GM12878 (cell line): ENCODE results near the gene TADA3. TPM values are rescaled to one million over a fixed set of nuclear protein-coding genes. Genes with fewer than 3 reads are reported as not detected.

Source experiments
- ATAC-seq: fragments of 200-7000 bp; cut with Tn5 transposase; 3 replicates; pipeline ENCODE4 v1.9.1; 2020; ENCODE audit warnings: mild to moderate bottlenecking, moderate library complexity
- BruUV-seq: library from RNA; stranded (reverse); fragments of 400-500 nt; replicated peaks from 2 replicates; lab custom pipeline; 2021; lab: Mats Ljungman, UMichigan
- CTCF ChIA-PET: fragments of 300-600 bp; sonication (Branson Sonifier 250); formaldehyde crosslinking; extraction: SDS; loops from one replicate; lab custom pipeline; 2021; ENCODE audit warnings: inconsistent platforms; lab: Yijun Ruan, JAX
- POLR2A ChIA-PET: fragments of 350-600 bp; formaldehyde crosslinking; extraction: SDS; loops from one replicate; lab custom pipeline; 2021; ENCODE audit warnings: inconsistent platforms; lab: Charles Lee
- RAD21 ChIA-PET: fragments of 300-600 bp; sonication (Branson Sonifier 250); formaldehyde crosslinking; loops from one replicate; lab custom pipeline; 2023; ENCODE audit warnings: antibody characterized with exemption; ENCODE audit not compliant: unreplicated experiment; lab: Charles Lee
- SMC1A ChIA-PET: fragments of 300-600 bp; sonication (Branson Sonifier 250); formaldehyde crosslinking; loops from one replicate; lab custom pipeline; 2023; ENCODE audit not compliant: unreplicated experiment, uncharacterized antibody; lab: Charles Lee
- DNase-seq: peaks from one replicate; pipeline ENCODE4 v3.0.0-alpha.2; 2011; ENCODE audit warnings: low read depth, low spot score
- FAIRE-seq: peaks from 3 replicates; lab custom pipeline; 2011; peaks lifted over from hg19 to GRCh38; lab: Jason Lieb, UNC
- H2AFZ ChIP-seq: 2 replicates; pipeline ENCODE4 v1.6.0; 2011; ENCODE audit warnings: low read depth, low read length, control low read depth; ENCODE audit not compliant: control insufficient read depth
- H3K27ac ChIP-seq: 2 replicates; pipeline ENCODE4 v1.5.1; 2011; ENCODE audit warnings: control low read depth; ENCODE audit not compliant: control insufficient read depth, insufficient read depth
- H3K27me3 ChIP-seq, 2 experiments: replicated peaks in 1 of 2; 2 replicates each; pipeline versions ENCODE4 v1.6.0 to v1.6.1; 2011; ENCODE audit warnings: low read length in 1 of 2; ENCODE audit not compliant: control insufficient read depth in 2 of 2, insufficient read depth in 2 of 2
- H3K36me3 ChIP-seq, 2 experiments: 2 replicates each; pipeline ENCODE4 v1.5.1; 2011; ENCODE audit warnings: low read length in 1 of 2; ENCODE audit not compliant: control insufficient read depth in 2 of 2, insufficient read depth in 2 of 2
- H3K4me1 ChIP-seq: 2 replicates; pipeline ENCODE4 v1.6.1; 2011; ENCODE audit warnings: mild to moderate bottlenecking, low read length, moderate library complexity, mixed read lengths; ENCODE audit not compliant: control insufficient read depth, insufficient read depth
- H3K4me2 ChIP-seq: 2 replicates; pipeline ENCODE4 v1.6.0; 2011; ENCODE audit warnings: control low read depth; ENCODE audit not compliant: control insufficient read depth, insufficient read depth
- H3K4me3 ChIP-seq: fragments of 200-600 bp; sonication (generic); 2 replicates; pipeline ENCODE4 v1.5.1; 2016
- H3K79me2 ChIP-seq: 2 replicates; pipeline ENCODE4 v1.6.0; 2011; ENCODE audit warnings: low read length; ENCODE audit not compliant: control insufficient read depth, insufficient read depth
- H3K9ac ChIP-seq: 2 replicates; pipeline ENCODE4 v1.8.0; 2011; ENCODE audit warnings: low read length, control low read depth, mixed read lengths; ENCODE audit not compliant: control insufficient read depth, insufficient read depth
- H3K9me3 ChIP-seq: replicated peaks from 3 replicates; pipeline ENCODE4 v1.5.1; 2011; ENCODE audit warnings: mild to moderate bottlenecking, low read length; ENCODE audit not compliant: control insufficient read depth, insufficient read depth
- H4K20me1 ChIP-seq: 2 replicates; pipeline ENCODE4 v1.6.0; 2011; ENCODE audit not compliant: control insufficient read depth, insufficient read depth
- BCL11A ChIP-seq: IDR thresholded peaks from 2 replicates; pipeline ENCODE4 v1.6.1; 2011; ENCODE audit warnings: low read depth, low read length
- BCL3 ChIP-seq: IDR thresholded peaks from 2 replicates; pipeline ENCODE4 v1.6.1; 2011; ENCODE audit warnings: borderline replicate concordance, low read depth, mild to moderate bottlenecking, moderate library complexity, low read length; ENCODE audit not compliant: insufficient read depth, poor library complexity, severe bottlenecking
- DPF2 ChIP-seq: fragments of 450-650 bp; IDR thresholded peaks from 2 replicates; pipeline ENCODE4 v1.6.1; 2017; ENCODE audit warnings: mild to moderate bottlenecking
- GATAD2B ChIP-seq: fragments of 450-650 bp; conservative IDR thresholded peaks from 2 replicates; pipeline ENCODE4 v1.6.1; 2017; ENCODE audit warnings: low read depth, mild to moderate bottlenecking, moderate library complexity
- HSF1 ChIP-seq: fragments of 150-350 bp; IDR thresholded peaks from 2 replicates; pipeline ENCODE4 v1.6.1; 2014; ENCODE audit warnings: mild to moderate bottlenecking, low read depth, low read length
- JUNB ChIP-seq: IDR thresholded peaks from 2 replicates; pipeline ENCODE4 v1.6.1; 2016; ENCODE audit warnings: antibody characterized with exemption, mild to moderate bottlenecking
- MLLT1 ChIP-seq: fragments of 450-650 bp; IDR thresholded peaks from 2 replicates; pipeline ENCODE4 v1.6.1; 2016; ENCODE audit warnings: mild to moderate bottlenecking
- NRF1 ChIP-seq: conservative IDR thresholded peaks from 2 replicates; pipeline ENCODE4 v1.6.1; 2011; ENCODE audit warnings: mild to moderate bottlenecking, low read depth, low read length, improper control_type of control experiment
- PBX3 ChIP-seq: IDR thresholded peaks from 2 replicates; pipeline ENCODE4 v1.6.1; 2011; ENCODE audit warnings: mild to moderate bottlenecking, low read depth, low read length, moderate library complexity; ENCODE audit not compliant: insufficient replicate concordance
- POU2F2 ChIP-seq: IDR thresholded peaks from 3 replicates; pipeline ENCODE4 v1.6.1; 2011; ENCODE audit warnings: low read depth, mild to moderate bottlenecking, low read length, borderline replicate concordance
- RAD21 ChIP-seq: IDR thresholded peaks from 2 replicates; pipeline ENCODE4 v1.6.1; 2011; ENCODE audit warnings: mild to moderate bottlenecking, low read depth, low read length, moderate library complexity; ENCODE audit not compliant: insufficient read depth
- RCOR1 ChIP-seq: conservative IDR thresholded peaks from 2 replicates; pipeline ENCODE4 v1.6.1; 2012; ENCODE audit warnings: low read depth, low read length, improper control_type of control experiment
- SIN3A ChIP-seq: IDR thresholded peaks from 2 replicates; pipeline ENCODE4 v1.6.1; 2012; ENCODE audit warnings: low read depth, low read length, improper control_type of control experiment
- SRF ChIP-seq, 2 experiments: IDR thresholded peaks; 2 replicates each; pipeline ENCODE4 v1.6.1; 2011; ENCODE audit warnings: low read depth in 2 of 2, low read length in 2 of 2, mild to moderate bottlenecking in 1 of 2, moderate library complexity in 1 of 2
- ZSCAN29 ChIP-seq: fragments of 450-650 bp; IDR thresholded peaks from 2 replicates; pipeline ENCODE4 v1.6.1; 2017; ENCODE audit warnings: mild to moderate bottlenecking, moderate library complexity
- WGBS: methylation state at CpG from one replicate; pipeline ENCODE4 v1.1.6; 2016; ENCODE audit warnings: low lambda C conversion rate; ENCODE audit not compliant: insufficient replicate concordance, insufficient coverage; ENCODE audit errors: missing lambda C conversion rate; 5-methylcytosine and 5-hydroxymethylcytosine counted together
- in situ Hi-C: fragments of 300-500 bp; cut with MboI; formaldehyde crosslinking; loops from 9 replicates; pipeline ENCODE4 v1.14.3; 2018; ENCODE audit warnings: mixed read lengths
- intact Hi-C: fragments of 100-400 bp; cut with micrococcal nuclease; formaldehyde crosslinking; loops from one replicate; pipeline ENCODE4 v1.14.2; 2022; ENCODE audit not compliant: unreplicated experiment
- polyA plus RNA-seq, 11 experiments: library from polyadenylated mRNA; depleted of rRNA in 4 of 11; unstranded in 6 of 11; stranded (reverse) in 5 of 11; fragments of >200 nt; fragmentation: Nextera tagmentation in 4 of 11; fragmentation: Illumina TruSeq in 1 of 11; extraction: Ambion mirVana in 4 of 11; extraction: Trizol in 1 of 11; gene quantifications; 1 replicate in 1 of 11; 2 replicates in 10 of 11; pipeline versions ENCODE4 v1.2.1 to v1.2.3, GENCODE V29; 2011 to 2016; ENCODE audit warnings: inconsistent platforms in 2 of 11, missing spikeins in 2 of 11, low read depth in 1 of 11
- total RNA-seq, 4 experiments: library from RNA; depleted of rRNA in 3 of 4; stranded (reverse); fragments of >200 nt in 3 of 4; fragmentation: Illumina TruSeq in 1 of 4; extraction: Trizol in 1 of 4; gene quantifications; 2 replicates each; pipeline versions ENCODE4 v1.2.1 to v1.2.3, GENCODE V29; 2013 to 2021

Gene TADA3
- total and polyA plus RNA-seq, 10 of the 15 experiments (the other 5 are each of a cell fraction or from before 2014, with no cell fraction given), result 2.6 to 71.2 (median 51.0) TPM

GRCh38 chr3:9782770-9783169 is 9.5 kb downstream of the TADA3 start (continued):
- peak; percentile 64 for TF ChIP-seq RAD21
- no peak for TF ChIP-seq JUNB
- no peak for TF ChIP-seq SRF (IDR thresholded peaks at IDR 0.05; ENCODE audit: low read depth in 2 of 2, low read length in 2 of 2)

- no TSS peak for BruUV-seq
- H2AFZ ChIP-seq, result no peak overlapping the region
- ChIA-PET CTCF (interaction anchor here (0.6 to 4.0 kb wide), 8 partner anchors 8 to 428 kb away, joined by 3 to 15 read pairs (median 4); partner anchors contain the start of genes ARPC4, CRELD1 and OGG1), POLR2A (interaction anchor here (0.5 to 1.8 kb wide), 7 partner anchors 8 to 299 kb away, joined by 3 to 9 read pairs (median 4); partner anchors contain the start of genes ARPC4 and TADA3), SMC1A (interaction anchor here (0.7 to 1.2 kb wide), 7 partner anchors 9 to 277 kb away, joined by 3 to 7 read pairs (median 3); no protein-coding TSS in a partner anchor), RAD21 (interaction anchor here (0.6 to 3.0 kb wide), 10 partner anchors 11 to 692 kb away, joined by 3 to 11 read pairs (median 4); partner anchors contain the start of genes ARPC4, OGG1 and TTLL3)
- no peaks in the 10 kb centered on the region for H3K79me2 ChIP-seq
- H3K4me2 ChIP-seq, result no peak overlapping the region
- DNase-seq, result no peak
- H3K9me3 ChIP-seq, result no peaks in the 10 kb centered on the region
- ATAC-seq, result no peak
- peaks cover 31% of the 10 kb centered on the region for H3K4me1 ChIP-seq
- no peak for FAIRE-seq
- no peak overlapping the region for H3K27ac ChIP-seq
- H4K20me1 ChIP-seq, result no peaks in the 10 kb centered on the region
- H3K36me3 ChIP-seq, result peaks cover 2 to 7% of the 10 kb centered on the region in 2 experiments; a peak in 2 of 4 replicates
- H3K4me3 ChIP-seq, result no peak overlapping the region
- intact Hi-C loops, result no loop called here
- 85% methylated on average over 3 of the region's 3 CpGs for WGBS
- H3K27me3 ChIP-seq, result no peaks in the 10 kb centered on the region
- in situ Hi-C loops, result no loop called here
- no peak overlapping the region for H3K9ac ChIP-seq
- TF ChIP-seq PBX3, result no peak
- TF ChIP-seq HSF1, result no peak
- no peak for TF ChIP-seq GATAD2B
- no peak for TF ChIP-seq POU2F2
- TF ChIP-seq DPF2, result no peak
- no peak for TF ChIP-seq ZSCAN29
- TF ChIP-seq RCOR1, result no peak
- TF ChIP-seq SRF (IDR thresholded peaks at IDR 0.05; ENCODE audit: low read depth in 2 of 2, low read length in 2 of 2), result no peak
- no peak for TF ChIP-seq SIN3A
- TF ChIP-seq NRF1, result no peak
- no peak for TF ChIP-seq MLLT1
- no peak for TF ChIP-seq BCL3
- TF ChIP-seq BCL11A, result no peak
Observed at GRCh38 chr3:9781978-9782603, 10.2 kb downstream of the TADA3 start.
